Measurements from ENCODE around the gene DRAXIN. TPM values are rescaled to one million over a fixed set of nuclear protein-coding genes. Genes with fewer than 3 reads are reported as not detected.

DRAXIN gene
- total and polyA plus RNA-seq, 12 donors: under 0.01 to 0.08 (median 0.06) TPM; not detected in 7

DNA sequence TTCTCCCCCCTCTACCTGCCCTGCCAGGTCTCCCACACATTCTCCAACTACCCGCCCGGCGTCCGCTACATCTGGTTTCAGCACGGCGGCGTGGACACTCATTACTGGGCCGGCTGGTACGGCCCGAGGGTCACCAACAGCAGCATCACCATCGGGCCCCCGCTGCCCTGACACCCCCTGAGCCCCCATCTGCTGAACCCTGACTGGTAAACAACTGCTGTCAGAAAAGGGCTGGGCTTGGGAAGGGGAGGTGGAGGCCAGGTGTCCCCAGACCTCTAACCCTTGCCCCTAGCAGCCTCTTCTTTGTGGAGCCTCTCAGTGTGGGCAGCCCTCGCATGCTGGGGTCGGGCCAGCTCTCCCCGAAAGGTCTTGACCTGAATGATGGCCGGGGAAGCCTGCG, 30.4 kb upstream of the DRAXIN start:
- 91 to 93% (median 92%) methylated on average over 11 to 17 of the region's 17 CpGs for WGBS, 4 donors
- H3K4me1 ChIP-seq (replicated peaks in 1 of 2): no peaks in the 10 kb centered on the region
- intact Hi-C loops (cut with DNase I): loop anchor here in 1 of 2 donors (5.0 kb wide), 1 partner anchor 56 kb away; no protein-coding TSS in a partner anchor
- no peaks in the 10 kb centered on the region for H3K27me3 ChIP-seq
- TF ChIP-seq POLR2A (IDR thresholded peaks at IDR 0.05): no peak
- TF ChIP-seq, protein P1, sequence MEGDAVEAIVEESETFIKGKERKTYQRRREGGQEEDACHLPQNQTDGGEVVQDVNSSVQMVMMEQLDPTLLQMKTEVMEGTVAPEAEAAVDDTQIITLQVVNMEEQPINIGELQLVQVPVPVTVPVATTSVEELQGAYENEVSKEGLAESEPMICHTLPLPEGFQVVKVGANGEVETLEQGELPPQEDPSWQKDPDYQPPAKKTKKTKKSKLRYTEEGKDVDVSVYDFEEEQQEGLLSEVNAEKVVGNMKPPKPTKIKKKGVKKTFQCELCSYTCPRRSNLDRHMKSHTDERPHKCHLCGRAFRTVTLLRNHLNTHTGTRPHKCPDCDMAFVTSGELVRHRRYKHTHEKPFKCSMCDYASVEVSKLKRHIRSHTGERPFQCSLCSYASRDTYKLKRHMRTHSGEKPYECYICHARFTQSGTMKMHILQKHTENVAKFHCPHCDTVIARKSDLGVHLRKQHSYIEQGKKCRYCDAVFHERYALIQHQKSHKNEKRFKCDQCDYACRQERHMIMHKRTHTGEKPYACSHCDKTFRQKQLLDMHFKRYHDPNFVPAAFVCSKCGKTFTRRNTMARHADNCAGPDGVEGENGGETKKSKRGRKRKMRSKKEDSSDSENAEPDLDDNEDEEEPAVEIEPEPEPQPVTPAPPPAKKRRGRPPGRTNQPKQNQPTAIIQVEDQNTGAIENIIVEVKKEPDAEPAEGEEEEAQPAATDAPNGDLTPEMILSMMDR (IDR thresholded peaks at IDR 0.05): no peak
- H3K9me3 ChIP-seq (replicated peaks in 1 of 3): no peaks in the 10 kb centered on the region
- H3K27ac ChIP-seq: no peak overlapping the region
- peaks cover 0 to 32% of the 10 kb centered on the region in 2 donors for H3K36me3 ChIP-seq (replicated peaks in 1 of 2)
- no peak overlapping the region for H3K4me3 ChIP-seq
- DNase-seq: no peak

DNA sequence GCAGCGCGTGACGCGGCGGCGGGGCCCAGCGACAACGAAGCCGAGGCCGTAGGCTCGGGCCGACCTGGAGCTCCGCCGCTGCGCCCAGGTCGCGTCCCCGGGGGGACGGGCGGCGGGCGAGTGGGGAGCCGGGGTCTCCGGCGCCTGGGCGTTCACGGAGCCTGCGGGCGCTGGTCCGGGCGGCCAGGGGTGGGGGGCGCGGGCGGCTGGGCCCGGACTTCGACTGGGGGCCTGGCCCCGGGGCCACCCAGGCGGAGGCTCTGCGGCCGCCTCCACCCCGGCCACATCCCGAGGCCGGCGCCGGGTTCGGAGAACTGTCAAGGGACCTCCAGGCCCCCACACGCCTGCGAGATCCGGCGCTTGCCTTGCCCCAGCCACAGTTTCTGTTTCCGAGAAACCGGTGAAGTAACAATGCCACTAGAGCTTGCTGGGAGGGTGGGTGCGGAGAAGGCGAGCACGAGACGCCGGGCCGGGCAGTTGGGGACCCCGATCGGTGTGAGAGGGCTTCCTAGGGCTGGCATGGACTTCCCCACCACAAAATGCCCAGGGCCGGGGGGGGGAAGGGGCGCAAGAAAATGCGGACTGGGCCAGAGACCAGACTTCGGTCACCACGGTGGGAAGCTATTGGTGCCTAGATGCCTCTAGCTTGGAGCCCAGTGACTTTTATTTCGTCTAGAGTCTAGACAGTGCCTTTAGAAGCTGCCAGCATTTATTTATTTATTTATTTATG, 27.0 kb upstream of the DRAXIN start:
- peaks cover 0 to 11% of the 10 kb centered on the region in 2 donors for H3K36me3 ChIP-seq (replicated peaks in 1 of 2)
- H3K27ac ChIP-seq: peak overlapping the region; percentile 26 to 89 (median 78)
- H3K4me3 ChIP-seq: peak overlapping the region in 3 of 4 donors; percentile 11 to 88 (median 43)
- WGBS, 4 donors: 0 to 6% (median 2%) methylated on average over 12 to 66 of the region's 66 CpGs
- H3K9me3 ChIP-seq (replicated peaks in 1 of 3): no peaks in the 10 kb centered on the region
- no peaks in the 10 kb centered on the region for H3K27me3 ChIP-seq
- DNase-seq: peak in 4 of 7 donors; percentile 47 to 70 (median 53)
- intact Hi-C loops (cut with DNase I): loop anchor here in 1 of 2 donors (5.0 kb wide), 1 partner anchor 53 kb away; no protein-coding TSS in a partner anchor
- TF ChIP-seq POLR2A (IDR thresholded peaks at IDR 0.05): peak in 1 of 2 donors; percentile 39
- TF ChIP-seq, protein P1 (IDR thresholded peaks at IDR 0.05): no peak
- H3K4me1 ChIP-seq (replicated peaks in 1 of 2): no peaks in the 10 kb centered on the region

DNA sequence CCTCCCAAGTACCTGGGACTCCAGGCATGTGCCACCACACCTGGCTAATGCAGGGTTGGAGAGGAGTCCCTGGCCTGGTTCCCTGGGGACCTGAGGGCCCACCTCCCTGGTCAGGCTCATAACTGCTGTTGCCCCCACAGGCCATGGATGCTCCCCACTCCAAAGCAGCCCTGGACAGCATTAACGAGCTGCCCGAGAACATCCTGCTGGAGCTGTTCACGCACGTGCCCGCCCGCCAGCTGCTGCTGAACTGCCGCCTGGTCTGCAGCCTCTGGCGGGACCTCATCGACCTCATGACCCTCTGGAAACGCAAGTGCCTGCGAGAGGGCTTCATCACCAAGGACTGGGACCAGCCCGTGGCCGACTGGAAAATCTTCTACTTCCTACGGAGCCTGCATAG, 23.0 kb upstream of the DRAXIN start:
- no peaks in the 10 kb centered on the region for H3K27me3 ChIP-seq
- H3K9me3 ChIP-seq (replicated peaks in 1 of 3): no peaks in the 10 kb centered on the region
- H3K27ac ChIP-seq: no peak overlapping the region
- no peak overlapping the region for H3K4me3 ChIP-seq
- 89 to 95% (median 94%) methylated on average over 13 to 14 of the region's 14 CpGs; no CpG with 5 or more reads in 1 of the 4 donors for WGBS, 4 donors
- no peak for DNase-seq
- no peaks in the 10 kb centered on the region for H3K4me1 ChIP-seq (replicated peaks in 1 of 2)
- peaks cover 0 to 9% of the 10 kb centered on the region in 2 donors for H3K36me3 ChIP-seq (replicated peaks in 1 of 2)
- intact Hi-C loops (cut with DNase I): no loop called here
- TF ChIP-seq, protein P1 (IDR thresholded peaks at IDR 0.05): no peak
- TF ChIP-seq POLR2A (IDR thresholded peaks at IDR 0.05): no peak

DNA sequence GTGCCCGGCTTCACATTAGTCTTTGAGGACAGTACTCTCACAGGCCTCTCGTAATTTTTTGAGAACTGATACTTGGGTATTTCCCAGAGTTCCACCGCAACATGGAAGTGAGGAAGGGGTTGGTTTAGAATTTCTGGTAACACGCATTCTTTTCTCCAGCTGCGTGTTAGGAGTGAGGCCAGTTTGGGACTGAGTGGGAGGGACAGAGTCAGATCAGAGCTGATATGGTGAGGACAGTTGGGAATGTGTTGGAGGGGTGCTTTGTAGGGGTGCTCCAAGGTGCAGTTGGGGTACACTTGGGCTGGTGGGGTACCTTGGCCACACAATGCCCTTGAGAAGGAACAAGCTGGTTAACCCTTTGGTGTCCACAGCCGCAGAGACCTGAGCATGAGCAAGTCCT, 20.8 kb upstream of the DRAXIN start:
- Histone ChIP-seq H3K4me3 (no peak overlapping the region), H3K27ac (no peak overlapping the region), H3K4me1 (replicated peaks in 1 of 2) (no peaks in the 10 kb centered on the region), H3K27me3 (no peaks in the 10 kb centered on the region), H3K9me3 (replicated peaks in 1 of 3) (no peaks in the 10 kb centered on the region), H3K36me3 (replicated peaks in 1 of 2) (peaks cover 0 to 31% of the 10 kb centered on the region in 2 donors)
- 66 to 71% (median 69%) methylated on average over 6 of the region's 6 CpGs for WGBS, 4 donors
- DNase-seq: no peak
- intact Hi-C loops (cut with DNase I): no loop called here
- TF ChIP-seq POLR2A (IDR thresholded peaks at IDR 0.05): no peak
- TF ChIP-seq, protein P1 (IDR thresholded peaks at IDR 0.05): no peak
